Fibroblast of the aortic adventitia (primary cell): Measurements from ENCODE around the gene STAC3. TPM values are rescaled to one million over a fixed set of nuclear protein-coding genes. Genes with fewer than 3 reads are reported as not detected.
A peak's percentile ranks its signal among the peaks of the same experiment; 100 is the strongest.

Experiments used
- DNase-seq: peaks from one replicate; pipeline ENCODE4 v3.0.0-alpha.2; 2010; ENCODE audit warnings: low read depth
- H3K4me3 ChIP-seq: 2 replicates; pipeline ENCODE4 v1.5.1; 2011; ENCODE audit warnings: low read depth, mild to moderate bottlenecking, control low read depth, low read length, moderate library complexity
- total RNA-seq: library from RNA; depleted of rRNA; stranded (reverse); fragments of >200 nt; gene quantifications from 2 replicates; pipeline ENCODE4 v1.2.3, GENCODE V29; 2012; ENCODE audit warnings: low replicate concordance
- TF ChIP-seq, protein P1 (sequence below): IDR thresholded peaks from 2 replicates; pipeline ENCODE4 v1.5.1; 2011; ENCODE audit warnings: mild to moderate bottlenecking, low read length, control low read depth, inconsistent platforms; ENCODE audit not compliant: insufficient read depth

The STAC3 gene
- total RNA-seq, 1 donor, result 0.90 TPM

DNA sequence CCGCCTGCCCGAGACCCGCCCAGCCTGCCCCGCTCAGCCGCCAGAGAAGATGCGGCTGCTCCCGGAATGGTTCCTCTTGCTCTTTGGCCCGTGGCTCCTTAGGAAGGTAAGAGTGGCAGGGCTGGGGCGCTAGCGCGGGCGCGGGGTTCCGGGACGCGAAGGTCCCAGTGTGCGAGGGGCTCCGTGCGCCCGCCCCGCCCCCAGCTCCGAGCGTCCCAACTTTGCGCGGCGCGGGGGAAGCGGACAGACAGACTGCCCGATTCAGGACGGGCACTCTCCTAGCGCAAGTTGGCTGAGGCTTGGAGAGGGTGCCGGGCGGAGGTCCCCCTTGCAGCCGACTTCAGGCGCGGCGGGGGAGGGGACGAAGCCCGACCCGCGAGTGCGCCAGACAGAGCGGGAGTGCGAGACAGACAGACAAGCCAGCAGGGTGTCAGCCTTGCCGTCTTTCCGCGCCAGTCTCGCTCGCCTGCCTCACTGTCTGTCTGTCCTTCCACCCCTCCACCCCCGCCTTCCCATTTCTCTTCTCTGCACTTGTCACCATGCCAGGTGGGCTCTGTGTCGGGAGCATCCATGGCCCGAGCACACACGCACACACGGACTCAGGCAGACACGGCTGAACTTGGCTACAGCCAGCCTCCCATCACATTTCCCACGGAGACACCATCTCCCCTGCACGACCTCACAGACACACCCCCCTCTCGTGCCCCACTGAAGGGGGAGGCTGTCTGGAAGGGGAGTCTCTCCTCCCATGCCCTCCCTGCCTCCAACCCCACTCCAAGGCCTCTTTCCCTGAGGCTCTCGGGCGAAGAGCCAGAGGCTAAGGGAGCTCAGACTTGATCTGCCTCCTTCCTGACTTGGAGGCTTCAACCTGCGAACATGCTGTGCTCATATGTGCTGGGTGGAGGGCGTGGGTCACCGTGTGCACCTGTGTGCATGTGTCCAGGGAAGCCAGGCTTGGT is 33.8 kb downstream of the STAC3 start:
- DNase-seq, result peak; percentile 48
- peak overlapping the region; percentile 66 for H3K4me3 ChIP-seq
- TF ChIP-seq, protein P1, sequence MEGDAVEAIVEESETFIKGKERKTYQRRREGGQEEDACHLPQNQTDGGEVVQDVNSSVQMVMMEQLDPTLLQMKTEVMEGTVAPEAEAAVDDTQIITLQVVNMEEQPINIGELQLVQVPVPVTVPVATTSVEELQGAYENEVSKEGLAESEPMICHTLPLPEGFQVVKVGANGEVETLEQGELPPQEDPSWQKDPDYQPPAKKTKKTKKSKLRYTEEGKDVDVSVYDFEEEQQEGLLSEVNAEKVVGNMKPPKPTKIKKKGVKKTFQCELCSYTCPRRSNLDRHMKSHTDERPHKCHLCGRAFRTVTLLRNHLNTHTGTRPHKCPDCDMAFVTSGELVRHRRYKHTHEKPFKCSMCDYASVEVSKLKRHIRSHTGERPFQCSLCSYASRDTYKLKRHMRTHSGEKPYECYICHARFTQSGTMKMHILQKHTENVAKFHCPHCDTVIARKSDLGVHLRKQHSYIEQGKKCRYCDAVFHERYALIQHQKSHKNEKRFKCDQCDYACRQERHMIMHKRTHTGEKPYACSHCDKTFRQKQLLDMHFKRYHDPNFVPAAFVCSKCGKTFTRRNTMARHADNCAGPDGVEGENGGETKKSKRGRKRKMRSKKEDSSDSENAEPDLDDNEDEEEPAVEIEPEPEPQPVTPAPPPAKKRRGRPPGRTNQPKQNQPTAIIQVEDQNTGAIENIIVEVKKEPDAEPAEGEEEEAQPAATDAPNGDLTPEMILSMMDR, result no peak

DNA sequence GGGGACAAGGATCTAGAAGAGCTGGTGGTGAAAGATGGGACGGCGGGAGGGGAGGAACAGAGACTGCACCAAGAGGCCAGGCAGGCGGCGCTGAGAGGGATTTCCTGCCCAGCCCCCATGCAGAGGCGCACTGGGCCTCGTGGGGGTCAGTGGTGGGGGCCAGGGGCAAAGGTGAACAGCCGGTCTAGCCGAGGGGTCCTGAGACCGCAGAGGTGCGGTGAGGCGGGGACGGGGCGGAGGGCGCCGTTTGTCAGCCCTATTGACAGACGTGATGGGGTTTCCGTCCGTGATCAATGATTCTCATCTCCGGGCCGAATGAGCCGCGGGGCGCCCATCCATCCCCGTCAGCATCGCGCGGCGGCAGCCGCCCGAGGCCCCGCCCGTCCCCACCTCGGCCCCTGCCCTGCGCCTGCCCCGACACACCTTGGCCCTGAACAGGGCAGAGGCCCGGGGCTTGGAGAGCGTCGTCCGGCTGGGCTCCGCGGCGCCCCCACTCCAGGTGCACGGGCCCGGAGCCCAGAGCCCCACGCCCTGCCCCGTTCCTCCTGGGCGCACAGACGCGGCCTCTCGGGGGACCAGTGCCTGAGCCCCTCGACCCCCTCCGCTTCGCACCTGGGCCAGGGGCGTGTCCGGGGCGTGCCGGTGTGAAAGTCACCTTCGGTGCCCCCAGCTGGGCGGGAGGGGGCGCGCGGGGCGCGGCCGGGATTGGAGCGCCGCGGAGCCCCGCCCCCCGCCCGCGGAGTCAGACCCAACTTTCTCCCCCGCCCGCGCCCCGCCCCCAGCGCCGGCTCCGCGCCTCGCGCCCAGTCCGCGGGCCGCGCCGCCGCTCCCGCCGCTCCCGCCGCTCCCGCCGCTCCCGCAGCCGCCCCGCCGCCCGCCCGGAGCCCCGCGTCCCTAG is 34.7 kb downstream of the STAC3 start, which contains the start of gene NXPH4:
Gene NXPH4, plus strand, starts transcription at position 781 of the 898 bp plus-strand sequence. CDS start 176 bp downstream, outside the sequence.
- peak within 1 kb of the TSS; percentile 66 for H3K4me3 ChIP-seq
- TF ChIP-seq, protein P1, result no peak
- DNase-seq, result no peak

DNA sequence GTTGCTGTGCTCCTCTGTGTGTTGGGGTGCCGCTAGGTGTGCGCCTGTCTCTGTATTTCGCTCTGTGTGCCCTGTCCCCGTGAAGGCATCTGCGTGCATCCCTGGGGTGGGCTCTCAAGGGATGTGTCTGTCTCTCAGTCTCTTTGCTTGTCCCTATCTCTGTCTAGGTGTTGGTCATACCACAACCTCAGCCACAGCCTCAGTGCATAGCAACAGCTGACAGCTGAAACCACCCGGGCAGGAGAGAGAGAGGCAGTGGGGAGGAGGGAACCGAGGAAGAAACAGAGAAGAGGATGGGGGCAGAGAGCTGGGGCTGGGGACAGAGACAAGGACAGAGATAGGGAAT is 35.3 kb downstream of the STAC3 start:
- DNase-seq, result peak; percentile 38
- H3K4me3 ChIP-seq, result no peak overlapping the region
- TF ChIP-seq, protein P1, result no peak

DNA sequence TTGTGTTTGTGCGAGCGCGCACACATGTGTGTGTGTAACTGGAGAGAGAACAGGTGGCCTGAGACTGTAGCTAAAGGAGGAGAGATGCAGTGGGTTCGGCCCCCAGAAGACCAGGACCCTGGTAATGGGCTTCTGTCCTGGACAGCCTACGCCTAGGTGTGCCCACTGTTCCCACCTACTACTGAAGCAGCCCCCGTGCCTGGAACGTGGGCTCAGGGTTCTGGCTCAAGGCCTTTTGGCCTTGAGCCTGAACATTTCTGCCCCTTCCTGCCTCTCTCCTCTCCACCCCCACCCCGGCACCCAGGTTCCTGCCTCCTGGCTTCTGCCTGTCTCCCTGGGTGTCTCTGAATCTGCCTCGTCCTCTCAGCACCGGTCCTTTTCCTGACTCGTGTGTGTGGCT is 35.9 kb downstream of the STAC3 start:
- TF ChIP-seq, protein P1, result no peak
- no peak overlapping the region for H3K4me3 ChIP-seq
- DNase-seq, result no peak

DNA sequence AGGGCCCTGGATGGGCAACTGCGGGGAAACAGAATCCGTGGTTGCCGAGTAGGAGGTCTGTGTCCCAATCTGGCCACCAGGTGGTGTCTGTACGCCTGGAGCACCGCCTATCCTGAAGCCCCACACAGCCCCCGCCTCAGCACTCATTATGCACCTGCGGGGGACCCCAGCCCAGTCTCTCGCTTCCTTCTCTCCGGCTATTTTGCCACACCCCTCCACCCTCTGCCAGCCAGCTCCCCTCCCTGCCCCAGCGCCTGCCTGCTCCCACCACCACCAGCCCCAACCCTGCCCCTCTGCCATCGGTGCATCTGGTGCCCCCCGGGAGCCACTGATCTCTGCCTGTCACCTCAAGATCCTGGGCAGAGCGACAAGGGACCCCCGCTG is 36.6 kb downstream of the STAC3 start:
- peak; percentile 57 for DNase-seq
- no peak overlapping the region for H3K4me3 ChIP-seq
- TF ChIP-seq, protein P1, result peak; percentile 73

DNA sequence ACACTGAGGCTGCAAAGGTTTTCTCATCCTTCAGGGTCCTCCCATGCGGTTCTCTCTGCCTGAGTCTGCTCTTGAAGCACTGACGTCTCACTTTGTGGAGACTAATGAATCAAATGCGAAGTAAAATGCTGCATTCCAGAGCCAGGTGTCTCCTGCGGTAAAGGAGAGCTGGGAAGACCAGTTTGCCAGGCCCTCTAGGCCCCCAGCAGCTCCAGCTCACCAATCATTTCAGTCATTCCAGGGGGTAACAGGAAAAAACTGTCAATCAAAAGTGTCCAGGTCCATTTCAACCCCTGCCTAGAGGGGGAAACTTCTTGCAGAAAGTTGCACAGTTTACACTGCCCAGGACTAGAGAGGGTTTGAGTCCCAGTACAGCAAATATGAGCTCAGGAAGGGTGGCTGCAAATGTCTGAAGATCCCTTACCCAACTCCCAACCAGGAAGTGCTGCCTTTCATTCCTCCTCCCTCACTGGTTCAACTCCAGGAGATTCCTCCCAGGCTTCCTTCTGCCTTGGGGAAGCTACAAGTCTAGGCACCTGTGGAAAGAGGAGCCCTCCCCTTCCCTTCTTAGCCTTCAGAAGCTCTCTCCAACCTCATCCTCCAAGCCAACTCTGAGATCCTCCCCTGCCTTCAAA is 37.1 kb downstream of the STAC3 start:
- TF ChIP-seq, protein P1, result no peak

More for the DNA sequence above, 37.1 kb downstream of the STAC3 start:
- no peak for DNase-seq
- no peak overlapping the region for H3K4me3 ChIP-seq
